Endothelial cell (in vitro differentiated cells): ENCODE measurements around the gene ANKRD12. TPM values are rescaled to one million over a fixed set of nuclear protein-coding genes. Genes with fewer than 3 reads are reported as not detected.

Experiments used
- DNase-seq: peaks from one replicate; pipeline ENCODE4 v3.0.0; 2021; ENCODE audit warnings: low spot score
- H3K27ac Mint-ChIP-seq: one replicate; pipeline ENCODE4 v1.8.0; 2021; ENCODE audit warnings: mixed read lengths, inconsistent platforms; ENCODE audit not compliant: unreplicated experiment
- H3K27me3 Mint-ChIP-seq: one replicate; pipeline ENCODE4 v1.8.0; 2021; ENCODE audit warnings: mild to moderate bottlenecking, moderate library complexity, mixed read lengths, inconsistent platforms; ENCODE audit not compliant: unreplicated experiment
- H3K36me3 Mint-ChIP-seq: one replicate; pipeline ENCODE4 v1.8.0; 2021; ENCODE audit warnings: mild to moderate bottlenecking, low read depth, mixed read lengths, inconsistent platforms; ENCODE audit not compliant: unreplicated experiment
- H3K4me1 Mint-ChIP-seq: one replicate; pipeline ENCODE4 v1.8.0; 2021; ENCODE audit warnings: mild to moderate bottlenecking, mixed read lengths, inconsistent platforms; ENCODE audit not compliant: unreplicated experiment
- H3K4me3 Mint-ChIP-seq: one replicate; pipeline ENCODE4 v1.8.0; 2021; ENCODE audit warnings: mild to moderate bottlenecking, mixed read lengths, inconsistent platforms; ENCODE audit not compliant: unreplicated experiment
- H3K9me3 Mint-ChIP-seq: one replicate; pipeline ENCODE4 v1.8.0; 2021; ENCODE audit warnings: mixed read lengths, inconsistent platforms; ENCODE audit not compliant: unreplicated experiment
- total RNA-seq: library from RNA; stranded (reverse); fragmentation: NEBNext Ultra II Directional; extraction: Animal tissue kit (Norgen Biotek cat#: 25700); gene quantifications from one replicate; pipeline ENCODE4 v1.2.1, GENCODE V29; 2021; ENCODE audit not compliant: unreplicated experiment
- TF ChIP-seq, protein P1 (sequence below): fragments of 200-600 bp; sonication (generic); IDR thresholded peaks from one replicate; pipeline ENCODE4 v1.5.0; 2021; ENCODE audit warnings: antibody characterized with exemption; ENCODE audit not compliant: unreplicated experiment

Gene ANKRD12
- total RNA-seq, 1 donor from 2014 or later: 32.9 TPM

DNA sequence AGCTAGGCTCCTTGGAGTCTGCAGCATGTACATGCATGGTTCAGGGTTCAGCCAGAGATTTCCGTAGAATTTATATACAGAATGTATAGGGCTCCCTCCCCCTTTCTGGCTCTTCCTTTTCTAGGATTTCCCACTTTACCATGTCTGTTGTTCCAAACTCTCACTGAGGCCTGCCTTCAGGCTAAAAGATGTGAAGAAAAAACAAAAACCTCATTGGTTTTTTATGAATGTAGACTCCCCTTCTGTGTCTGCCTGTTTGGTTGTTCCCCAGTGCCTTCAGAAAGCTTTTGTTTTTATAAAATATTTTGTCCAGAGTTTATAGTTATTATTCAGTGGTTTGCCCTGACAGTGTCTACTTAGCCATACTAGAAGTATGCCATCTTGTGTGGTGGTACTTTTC, 30.5 kb upstream of the ANKRD12 start:
- peaks cover 7% of the 10 kb centered on the region for H3K27me3 Mint-ChIP-seq
- H3K4me3 Mint-ChIP-seq: peak overlapping the region; percentile 12

GRCh38 chr18:9106800-9107584, 29.6 kb upstream of the ANKRD12 start:
- Mint-ChIP-seq H3K27me3 (peaks cover 5% of the 10 kb centered on the region), H3K4me1 (peaks cover 45% of the 10 kb centered on the region), H3K27ac (peak overlapping the region; percentile 72), H3K9me3 (no peaks in the 10 kb centered on the region), H3K36me3 (no peaks in the 10 kb centered on the region), H3K4me3 (no peak overlapping the region)
- DNase-seq: no peak
- TF ChIP-seq, protein P1, sequence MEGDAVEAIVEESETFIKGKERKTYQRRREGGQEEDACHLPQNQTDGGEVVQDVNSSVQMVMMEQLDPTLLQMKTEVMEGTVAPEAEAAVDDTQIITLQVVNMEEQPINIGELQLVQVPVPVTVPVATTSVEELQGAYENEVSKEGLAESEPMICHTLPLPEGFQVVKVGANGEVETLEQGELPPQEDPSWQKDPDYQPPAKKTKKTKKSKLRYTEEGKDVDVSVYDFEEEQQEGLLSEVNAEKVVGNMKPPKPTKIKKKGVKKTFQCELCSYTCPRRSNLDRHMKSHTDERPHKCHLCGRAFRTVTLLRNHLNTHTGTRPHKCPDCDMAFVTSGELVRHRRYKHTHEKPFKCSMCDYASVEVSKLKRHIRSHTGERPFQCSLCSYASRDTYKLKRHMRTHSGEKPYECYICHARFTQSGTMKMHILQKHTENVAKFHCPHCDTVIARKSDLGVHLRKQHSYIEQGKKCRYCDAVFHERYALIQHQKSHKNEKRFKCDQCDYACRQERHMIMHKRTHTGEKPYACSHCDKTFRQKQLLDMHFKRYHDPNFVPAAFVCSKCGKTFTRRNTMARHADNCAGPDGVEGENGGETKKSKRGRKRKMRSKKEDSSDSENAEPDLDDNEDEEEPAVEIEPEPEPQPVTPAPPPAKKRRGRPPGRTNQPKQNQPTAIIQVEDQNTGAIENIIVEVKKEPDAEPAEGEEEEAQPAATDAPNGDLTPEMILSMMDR: no peak

More for the DNA sequence above, 30.5 kb upstream of the ANKRD12 start:
- TF ChIP-seq, protein P1: no peak
- peak overlapping the region; percentile 25 for H3K27ac Mint-ChIP-seq
- DNase-seq: no peak
- H3K9me3 Mint-ChIP-seq: no peaks in the 10 kb centered on the region
- peaks cover 47% of the 10 kb centered on the region for H3K4me1 Mint-ChIP-seq
- H3K36me3 Mint-ChIP-seq: no peaks in the 10 kb centered on the region

- TF ChIP-seq, protein P1: no peak
- Mint-ChIP-seq H3K4me3 (no peak overlapping the region), H3K27me3 (peaks cover 5% of the 10 kb centered on the region), H3K27ac (no peak overlapping the region), H3K9me3 (no peaks in the 10 kb centered on the region), H3K4me1 (peaks cover 36% of the 10 kb centered on the region), H3K36me3 (peaks cover 6% of the 10 kb centered on the region)
- DNase-seq: no peak
Observed at GRCh38 chr18:9108911-9109310, 27.7 kb upstream of the ANKRD12 start.

- H3K9me3 Mint-ChIP-seq: no peaks in the 10 kb centered on the region
- H3K27ac Mint-ChIP-seq: no peak overlapping the region
Observed at GRCh38 chr18:9109523-9109922, 27.1 kb upstream of the ANKRD12 start.

More at GRCh38 chr18:9109523-9109922, 27.1 kb upstream of the ANKRD12 start:
- Mint-ChIP-seq H3K4me3 (no peak overlapping the region), H3K36me3 (peaks cover 6% of the 10 kb centered on the region), H3K27me3 (peaks cover 1% of the 10 kb centered on the region), H3K4me1 (peaks cover 30% of the 10 kb centered on the region)
- no peak for DNase-seq
- TF ChIP-seq, protein P1: no peak
